ENCODE measurements around the gene MSI2. TPM values are rescaled to one million over a fixed set of nuclear protein-coding genes. Genes with fewer than 3 reads are reported as not detected.

MSI2 gene
- total RNA-seq, 1 experiment from 2014 or later = 174 TPM

DNA sequence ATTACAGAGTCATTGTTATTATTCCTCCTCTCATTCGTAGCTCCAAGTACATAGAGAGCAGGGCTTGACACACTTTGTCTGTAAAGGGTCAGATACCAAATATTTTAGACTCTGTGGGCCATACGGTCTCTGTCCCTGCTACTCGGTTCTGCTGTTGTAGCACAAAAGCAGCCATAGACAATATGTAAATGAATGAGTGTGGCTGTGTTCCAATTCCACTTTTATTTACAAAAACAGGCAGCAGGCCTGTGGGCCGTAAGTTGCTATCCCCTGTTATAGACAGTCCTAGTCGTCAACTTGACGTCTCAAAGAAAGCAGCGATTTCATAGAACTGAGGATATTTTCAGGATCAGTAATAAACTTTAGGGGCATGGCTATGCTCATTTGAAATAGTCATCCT is 161.6 kb downstream of the MSI2 start:
- intact Hi-C loops (cut with micrococcal nuclease; ENCODE audit: unreplicated experiment) = no loop called here
- Histone ChIP-seq H3K36me3 (ENCODE audit: control insufficient read depth, insufficient read depth, low read length) (0 out of 2 replicates have a peak, but pooled peaks cover 2% of the 10 kb centered on the region), H3K4me1 (peaks cover 22% of the 10 kb centered on the region), H3K27me3 (replicated peaks; ENCODE audit: control insufficient read depth, insufficient read depth, low read length) (no peaks in the 10 kb centered on the region), H3K9me3 (no peaks in the 10 kb centered on the region), H3K4me3 (ENCODE audit: low read depth, low read length) (no peak overlapping the region)
- no peaks in the 10 kb centered on the region for H3K9me3 Mint-ChIP-seq (ENCODE audit: unreplicated experiment)
- POLR2A ChIA-PET = no interaction called here
- TF ChIP-seq, protein P1, sequence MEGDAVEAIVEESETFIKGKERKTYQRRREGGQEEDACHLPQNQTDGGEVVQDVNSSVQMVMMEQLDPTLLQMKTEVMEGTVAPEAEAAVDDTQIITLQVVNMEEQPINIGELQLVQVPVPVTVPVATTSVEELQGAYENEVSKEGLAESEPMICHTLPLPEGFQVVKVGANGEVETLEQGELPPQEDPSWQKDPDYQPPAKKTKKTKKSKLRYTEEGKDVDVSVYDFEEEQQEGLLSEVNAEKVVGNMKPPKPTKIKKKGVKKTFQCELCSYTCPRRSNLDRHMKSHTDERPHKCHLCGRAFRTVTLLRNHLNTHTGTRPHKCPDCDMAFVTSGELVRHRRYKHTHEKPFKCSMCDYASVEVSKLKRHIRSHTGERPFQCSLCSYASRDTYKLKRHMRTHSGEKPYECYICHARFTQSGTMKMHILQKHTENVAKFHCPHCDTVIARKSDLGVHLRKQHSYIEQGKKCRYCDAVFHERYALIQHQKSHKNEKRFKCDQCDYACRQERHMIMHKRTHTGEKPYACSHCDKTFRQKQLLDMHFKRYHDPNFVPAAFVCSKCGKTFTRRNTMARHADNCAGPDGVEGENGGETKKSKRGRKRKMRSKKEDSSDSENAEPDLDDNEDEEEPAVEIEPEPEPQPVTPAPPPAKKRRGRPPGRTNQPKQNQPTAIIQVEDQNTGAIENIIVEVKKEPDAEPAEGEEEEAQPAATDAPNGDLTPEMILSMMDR (IDR thresholded peaks at IDR 0.05; ENCODE audit: insufficient read depth in 1 of 2, low read depth in 1 of 2, low read length in 1 of 2, severe bottlenecking in 1 of 2, unreplicated experiment in 1 of 2) = no peak
- DNase-seq = no peak
- CTCF ChIA-PET = interaction anchor here (2.0 kb wide), 1 partner anchor 175 kb away, joined by 6 read pairs; no protein-coding TSS in a partner anchor
- H3K36me3 Mint-ChIP-seq (ENCODE audit: insufficient read depth, unreplicated experiment) = peaks cover 62% of the 10 kb centered on the region
- H3K27ac Mint-ChIP-seq (ENCODE audit: unreplicated experiment) = no peak overlapping the region
- H3K27me3 Mint-ChIP-seq (ENCODE audit: insufficient read depth, unreplicated experiment) = no peaks in the 10 kb centered on the region
- H3K4me1 Mint-ChIP-seq (ENCODE audit: low read depth, unreplicated experiment) = peaks cover 20% of the 10 kb centered on the region
- no peak overlapping the region for H3K4me3 Mint-ChIP-seq (ENCODE audit: unreplicated experiment)
- no TSS peak for BruUV-seq (replicated peaks)

GRCh38 chr17:57418463-57419246 is 162.3 kb downstream of the MSI2 start:
- TF ChIP-seq, protein P1 (IDR thresholded peaks at IDR 0.05; ENCODE audit: insufficient read depth in 1 of 2, low read depth in 1 of 2, low read length in 1 of 2, severe bottlenecking in 1 of 2, unreplicated experiment in 1 of 2) = no peak
- H3K4me3 ChIP-seq (ENCODE audit: low read depth, low read length) = no peak overlapping the region
- H3K9me3 ChIP-seq = no peaks in the 10 kb centered on the region
- H3K36me3 ChIP-seq (ENCODE audit: control insufficient read depth, insufficient read depth, low read length) = 0 out of 2 replicates have a peak, but pooled peaks cover 2% of the 10 kb centered on the region
- peaks cover 24% of the 10 kb centered on the region for H3K4me1 Mint-ChIP-seq (ENCODE audit: low read depth, unreplicated experiment)
- H3K36me3 Mint-ChIP-seq (ENCODE audit: insufficient read depth, unreplicated experiment) = peaks cover 64% of the 10 kb centered on the region
- CTCF ChIA-PET = interaction anchor here (2.0 kb wide), 1 partner anchor 175 kb away, joined by 6 read pairs; no protein-coding TSS in a partner anchor
- no peaks in the 10 kb centered on the region for H3K27me3 Mint-ChIP-seq (ENCODE audit: insufficient read depth, unreplicated experiment)
- peaks cover 15% of the 10 kb centered on the region for H3K4me1 ChIP-seq
- H3K27me3 ChIP-seq (replicated peaks; ENCODE audit: control insufficient read depth, insufficient read depth, low read length) = no peaks in the 10 kb centered on the region
- BruUV-seq (replicated peaks) = no TSS peak
- H3K9me3 Mint-ChIP-seq (ENCODE audit: unreplicated experiment) = no peaks in the 10 kb centered on the region
- no peak for DNase-seq
- POLR2A ChIA-PET = interaction anchor here (0.7 kb wide), 1 partner anchor 143 kb away, joined by 4 read pairs; no protein-coding TSS in a partner anchor
- H3K27ac Mint-ChIP-seq (ENCODE audit: unreplicated experiment) = no peak overlapping the region
- intact Hi-C loops (cut with micrococcal nuclease; ENCODE audit: unreplicated experiment) = no loop called here
- H3K4me3 Mint-ChIP-seq (ENCODE audit: unreplicated experiment) = no peak overlapping the region

GRCh38 chr17:57419940-57420550 is 163.7 kb downstream of the MSI2 start:
- no peaks in the 10 kb centered on the region for H3K27me3 ChIP-seq (replicated peaks; ENCODE audit: control insufficient read depth, insufficient read depth, low read length)
- intact Hi-C loops (cut with micrococcal nuclease; ENCODE audit: unreplicated experiment) = no loop called here
- BruUV-seq (replicated peaks) = no TSS peak
- H3K27ac Mint-ChIP-seq (ENCODE audit: unreplicated experiment) = no peak overlapping the region
- no peak overlapping the region for H3K4me3 Mint-ChIP-seq (ENCODE audit: unreplicated experiment)
- 0 out of 2 replicates have a peak, but pooled peaks cover 2% of the 10 kb centered on the region for H3K36me3 ChIP-seq (ENCODE audit: control insufficient read depth, insufficient read depth, low read length)
- TF ChIP-seq, protein P1 (IDR thresholded peaks at IDR 0.05; ENCODE audit: insufficient read depth in 1 of 2, low read depth in 1 of 2, low read length in 1 of 2, severe bottlenecking in 1 of 2, unreplicated experiment in 1 of 2) = no peak
- H3K4me1 ChIP-seq = peaks cover 1% of the 10 kb centered on the region
- no peaks in the 10 kb centered on the region for H3K27me3 Mint-ChIP-seq (ENCODE audit: insufficient read depth, unreplicated experiment)
- peaks cover 51% of the 10 kb centered on the region for H3K36me3 Mint-ChIP-seq (ENCODE audit: insufficient read depth, unreplicated experiment)
- no peaks in the 10 kb centered on the region for H3K9me3 ChIP-seq
- no peak overlapping the region for H3K4me3 ChIP-seq (ENCODE audit: low read depth, low read length)
- no peaks in the 10 kb centered on the region for H3K9me3 Mint-ChIP-seq (ENCODE audit: unreplicated experiment)
- peaks cover 24% of the 10 kb centered on the region for H3K4me1 Mint-ChIP-seq (ENCODE audit: low read depth, unreplicated experiment)
- CTCF ChIA-PET = interaction anchor here (2.0 kb wide), 1 partner anchor 177 kb away, joined by 6 read pairs; no protein-coding TSS in a partner anchor
- DNase-seq = no peak
- POLR2A ChIA-PET = no interaction called here
